Stimulated activated CD8-positive, alpha-beta memory T cell treated with anti-CD3 and anti-CD28 coated beads, Interleukin-4, amount 100 ng/mL, for 24 hours (primary cell): Measurements from ENCODE around the gene CPNE4.
"Not testable (repeated sequence)": the region's sequence is repeated elsewhere in the genome, so short reads cannot be mapped to it uniquely, and the experiment has no call there.

ENCODE experiments used
- DNase-seq: peaks from one replicate; pipeline ENCODE4 v3.0.0-alpha.2; 2020; ENCODE audit warnings: low read depth

CPNE4 gene

DNA sequence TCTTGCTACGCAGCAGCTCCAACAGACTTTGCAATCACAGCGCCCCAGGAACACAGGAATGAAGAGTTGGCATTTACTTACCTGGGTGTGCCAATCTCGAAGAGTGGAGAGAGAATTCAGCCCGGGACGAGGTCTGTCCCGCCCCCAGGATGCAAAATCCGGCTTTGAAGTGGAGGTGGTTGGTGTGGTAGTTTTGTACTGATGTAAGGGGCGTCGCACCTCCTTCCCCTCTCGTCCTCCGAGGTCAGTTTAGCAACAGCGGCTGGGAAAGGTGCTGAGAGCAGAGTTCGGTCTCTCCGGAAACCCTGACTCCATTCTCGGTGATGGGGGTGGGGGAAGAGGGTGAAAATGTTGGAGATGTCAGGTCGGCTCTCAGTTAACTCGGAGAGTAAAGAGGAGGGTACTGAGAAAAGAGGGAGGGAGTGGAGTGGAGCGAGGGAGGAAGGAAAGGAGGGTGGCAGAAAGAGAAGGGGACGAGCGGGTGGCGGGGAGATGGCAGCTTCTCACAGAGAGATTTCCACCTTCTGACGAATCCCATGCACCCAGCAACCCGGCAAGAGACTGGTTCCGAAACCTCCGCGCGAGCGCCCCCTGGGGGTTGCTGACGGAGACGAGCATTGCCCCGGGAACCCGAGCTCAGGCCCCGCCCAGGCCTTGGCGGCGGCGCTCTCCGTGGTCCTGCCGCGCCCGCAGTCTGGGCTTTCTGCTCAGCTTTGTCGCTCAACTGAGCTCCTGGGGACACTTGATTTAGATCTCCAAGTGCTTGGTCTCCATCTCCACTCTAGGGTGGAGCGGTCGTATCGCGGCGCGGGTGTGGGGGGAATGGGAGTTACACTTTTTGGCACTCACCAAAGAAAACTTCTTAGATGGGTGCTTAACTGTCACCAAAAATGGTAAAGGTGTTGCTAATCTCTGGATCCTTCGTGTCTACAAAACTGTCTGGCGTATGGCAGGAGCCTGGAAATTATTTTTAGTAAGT, at the start of gene CPNE4:
TSS of gene CPNE4 (minus strand) at position 529 of the 979 bp plus-strand sequence.
- DNase-seq: peak; percentile 35

DNA sequence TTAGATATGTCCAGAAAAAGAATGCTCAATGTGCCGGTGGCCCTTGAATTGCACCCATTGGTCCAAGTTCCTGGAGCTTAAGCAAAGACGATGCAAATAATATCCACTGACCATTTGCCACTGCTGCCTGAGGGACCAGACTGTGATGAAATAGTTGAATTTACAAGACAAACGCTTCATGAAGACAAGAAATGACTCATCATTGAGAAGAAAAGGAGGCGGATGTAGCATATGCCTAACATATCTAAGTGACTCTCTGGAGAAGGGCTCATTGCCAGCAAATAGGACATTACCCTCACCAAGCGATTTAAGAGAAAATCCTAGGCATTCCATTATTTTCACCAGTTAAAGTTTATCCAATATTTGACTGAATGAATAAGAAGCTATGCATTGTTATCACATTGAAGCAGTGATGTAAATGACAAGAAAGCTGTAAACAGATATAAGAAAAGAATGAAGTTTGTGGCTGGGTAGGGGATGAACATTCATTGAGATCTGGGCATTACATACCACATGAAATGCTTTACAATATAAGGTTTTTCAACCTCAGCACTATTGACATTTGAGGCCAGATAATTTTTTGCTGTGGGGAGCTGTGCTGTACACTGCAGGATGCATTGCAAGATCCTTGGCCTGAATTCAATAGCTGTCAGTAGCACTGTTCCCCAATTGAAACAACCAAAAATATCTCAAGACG, 48.9 kb upstream of the CPNE4 start:
- no peak for DNase-seq

DNA sequence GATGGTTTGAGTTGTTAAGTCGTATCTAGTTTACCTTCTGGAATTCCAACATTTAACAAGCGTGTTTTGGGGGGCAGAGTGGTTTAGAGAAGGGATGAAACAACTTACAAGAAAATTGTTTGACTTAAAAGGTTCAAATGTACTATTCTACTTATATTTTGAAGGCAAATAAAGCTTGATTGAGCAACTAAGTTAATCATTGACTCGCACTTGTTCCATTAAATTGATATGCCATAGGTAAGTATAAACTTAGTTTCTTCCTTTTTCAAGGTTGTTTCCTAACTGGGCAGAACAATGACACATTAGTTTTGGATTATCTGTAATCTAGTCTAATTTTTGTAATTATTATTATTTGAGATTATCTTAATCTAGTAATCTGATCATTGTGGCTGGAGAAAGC, 48.3 kb upstream of the CPNE4 start:
- no peak for DNase-seq

DNA sequence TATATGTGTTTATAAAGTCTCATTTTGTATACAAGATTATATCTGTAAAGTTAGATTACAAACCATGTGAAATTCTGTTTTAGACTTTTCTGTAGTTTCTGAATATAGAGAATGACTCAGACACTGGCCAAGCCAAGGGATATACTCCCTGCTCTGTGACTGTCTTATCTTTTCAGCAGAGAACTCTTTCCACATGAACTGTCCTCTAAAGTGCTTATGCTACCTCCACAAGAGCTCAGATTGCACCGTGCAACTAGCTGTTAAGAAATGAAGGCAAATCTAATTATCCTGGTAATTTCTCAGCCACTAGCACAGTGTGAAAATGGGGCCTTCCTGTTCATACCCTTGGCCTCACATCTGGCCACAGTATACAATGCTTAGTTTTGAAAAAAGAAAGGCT, 44.3 kb upstream of the CPNE4 start:
- no peak for DNase-seq

DNA sequence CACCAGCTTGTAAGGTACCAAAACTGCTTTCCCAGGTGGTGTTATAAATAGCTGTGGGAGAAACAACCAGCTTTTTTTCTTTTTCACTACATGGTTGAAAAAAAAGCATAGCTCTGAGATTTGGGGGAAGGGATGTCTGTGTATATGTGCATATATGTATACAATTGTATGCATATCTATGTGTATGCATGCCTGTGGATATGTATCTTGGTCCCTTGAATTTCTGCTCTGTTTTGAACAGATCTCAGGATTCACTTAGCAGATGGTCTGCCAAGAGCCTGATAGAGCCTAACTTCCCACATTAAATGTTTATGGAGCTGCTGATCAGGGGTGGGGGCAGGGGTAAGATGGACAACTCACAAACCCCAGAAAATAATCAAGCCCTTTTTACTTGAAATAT, 39.0 kb upstream of the CPNE4 start:
- no peak for DNase-seq

DNA sequence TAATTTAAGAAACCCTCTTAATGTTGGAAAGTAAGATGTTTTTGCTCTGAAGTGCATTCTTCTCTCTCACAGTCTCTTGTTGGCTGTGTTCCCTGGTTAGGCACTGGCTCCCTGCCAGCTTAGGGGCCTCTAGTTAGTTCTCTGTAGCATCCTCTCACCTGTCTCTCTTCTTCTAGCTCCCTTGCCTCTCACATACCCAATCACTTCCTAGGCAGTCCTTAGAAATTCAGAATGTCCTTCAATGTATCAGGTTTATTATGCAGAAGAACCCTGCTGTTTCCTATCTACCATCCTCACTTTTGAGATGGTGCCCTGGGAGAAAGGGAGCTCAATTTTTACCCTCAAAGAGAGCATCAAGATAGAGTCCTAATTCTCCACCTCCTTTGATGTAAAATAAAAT, 36.2 kb upstream of the CPNE4 start:
- no peak for DNase-seq

DNA sequence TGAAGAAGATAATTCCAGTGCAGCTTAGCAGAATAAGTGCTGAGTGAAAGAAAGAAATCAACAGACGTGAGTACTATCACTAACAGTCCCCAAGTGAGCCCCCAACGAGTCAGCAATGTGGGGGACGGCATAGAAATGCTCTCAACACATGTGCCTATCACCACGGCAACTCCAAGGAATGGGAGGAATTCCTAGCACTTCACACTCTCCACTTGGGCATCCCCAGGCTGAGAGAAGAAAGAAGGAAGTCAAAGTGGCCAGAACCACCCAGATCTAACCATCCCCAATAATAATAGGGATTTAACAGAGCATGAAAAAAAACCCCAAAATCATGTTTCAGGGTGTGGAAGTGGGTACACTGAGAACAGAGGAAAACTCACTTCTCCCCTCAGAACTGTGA, 29.3 kb upstream of the CPNE4 start:
- DNase-seq: no peak

DNA sequence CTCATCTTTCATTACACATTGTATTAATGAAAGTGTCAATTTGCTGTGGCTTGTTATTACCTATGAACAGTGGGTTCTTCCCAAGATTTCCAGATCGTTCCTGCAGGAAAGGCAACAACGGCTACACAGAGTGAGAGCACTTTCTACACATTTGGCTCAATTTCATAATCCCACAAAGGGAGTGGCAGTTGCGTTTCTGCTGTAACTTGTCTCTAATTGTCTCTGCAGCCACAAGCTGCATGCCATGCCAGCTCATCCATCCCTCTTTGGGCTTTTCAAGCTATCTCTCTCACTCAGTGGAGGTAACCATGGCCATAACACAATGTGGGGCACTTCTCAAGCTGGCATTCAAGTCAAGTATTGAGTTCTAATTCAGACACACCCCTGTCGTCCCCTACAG, 27.7 kb upstream of the CPNE4 start:
- DNase-seq: no peak

DNA sequence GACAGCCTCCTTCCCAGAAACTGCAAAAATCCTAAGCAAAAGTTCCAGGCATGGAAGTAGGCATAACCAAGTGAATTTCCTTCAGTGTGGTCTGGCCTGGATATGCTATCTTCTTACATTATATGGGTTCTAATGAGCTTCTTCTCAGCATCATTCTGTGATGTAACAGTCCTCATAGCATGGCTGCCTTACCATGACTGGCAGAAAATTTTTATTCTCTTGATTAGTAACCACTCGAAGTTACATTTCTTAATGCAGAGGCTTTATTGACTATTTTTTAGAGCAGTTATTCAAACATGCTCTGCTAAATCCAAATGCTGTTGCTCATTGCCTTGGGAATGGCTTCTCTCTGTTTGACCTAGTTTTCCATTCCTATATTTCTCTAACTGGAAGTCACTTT, 21.1 kb upstream of the CPNE4 start:
- DNase-seq: no peak

DNA sequence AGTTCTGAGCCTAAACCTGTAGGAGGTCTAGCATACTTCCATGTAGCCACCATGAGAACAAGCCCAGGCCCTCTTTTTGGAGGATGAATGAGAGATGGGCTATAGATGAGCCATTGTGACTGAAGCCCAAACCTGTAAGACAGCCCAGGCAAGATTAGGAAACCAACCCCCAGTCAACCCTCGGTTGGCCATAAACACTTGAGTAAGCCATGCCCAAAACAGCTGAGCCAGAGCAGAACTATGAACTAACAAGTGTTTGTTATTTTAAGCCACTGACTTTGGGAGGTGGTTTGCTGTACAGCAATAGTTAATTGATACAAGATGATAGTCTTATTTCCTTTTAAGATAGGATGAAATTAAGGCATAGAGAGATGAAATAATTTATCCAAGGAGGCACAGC, 12.4 kb upstream of the CPNE4 start:
- no peak for DNase-seq

DNA sequence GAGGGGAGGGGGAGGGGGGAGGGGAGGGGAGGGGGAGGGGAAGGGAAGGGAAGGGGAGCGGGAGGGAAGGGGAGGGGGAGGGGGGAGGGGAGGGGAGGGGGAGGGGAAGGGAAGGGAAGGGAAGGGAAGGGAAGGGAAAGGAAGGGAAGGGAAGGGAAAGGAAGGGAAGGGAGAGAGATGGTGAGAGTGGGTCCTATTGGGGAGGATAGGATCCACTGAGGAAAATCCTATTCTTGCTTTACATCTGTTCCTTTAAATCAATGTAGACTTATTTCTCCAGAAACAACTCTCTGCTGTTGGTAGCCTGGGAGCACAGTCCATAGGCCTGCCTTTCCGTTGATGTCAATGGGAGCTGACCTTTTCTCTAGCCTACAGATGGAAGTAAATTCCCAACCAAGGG, 10.1 kb upstream of the CPNE4 start:
- not testable (repeated sequence) for DNase-seq

DNA sequence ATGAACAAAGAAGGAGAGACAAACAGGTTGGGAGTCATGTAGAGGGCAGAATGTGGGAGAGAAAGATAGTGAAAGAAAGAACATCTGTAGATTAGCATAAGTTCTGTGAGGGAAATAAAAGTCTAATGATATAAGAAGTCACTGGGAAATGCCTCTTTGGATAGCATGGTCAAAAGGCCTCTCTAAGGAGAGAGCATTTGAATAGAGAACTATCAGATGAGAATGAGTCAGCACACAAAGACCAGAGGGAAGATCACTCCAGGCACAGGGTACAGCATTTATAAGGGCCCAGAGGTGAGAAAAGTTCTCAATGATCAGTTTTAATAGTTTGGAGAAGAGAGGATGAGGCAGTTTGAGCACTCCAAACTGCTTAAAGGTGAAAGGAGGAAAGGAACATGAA, 7.9 kb upstream of the CPNE4 start:
- DNase-seq: no peak

DNA sequence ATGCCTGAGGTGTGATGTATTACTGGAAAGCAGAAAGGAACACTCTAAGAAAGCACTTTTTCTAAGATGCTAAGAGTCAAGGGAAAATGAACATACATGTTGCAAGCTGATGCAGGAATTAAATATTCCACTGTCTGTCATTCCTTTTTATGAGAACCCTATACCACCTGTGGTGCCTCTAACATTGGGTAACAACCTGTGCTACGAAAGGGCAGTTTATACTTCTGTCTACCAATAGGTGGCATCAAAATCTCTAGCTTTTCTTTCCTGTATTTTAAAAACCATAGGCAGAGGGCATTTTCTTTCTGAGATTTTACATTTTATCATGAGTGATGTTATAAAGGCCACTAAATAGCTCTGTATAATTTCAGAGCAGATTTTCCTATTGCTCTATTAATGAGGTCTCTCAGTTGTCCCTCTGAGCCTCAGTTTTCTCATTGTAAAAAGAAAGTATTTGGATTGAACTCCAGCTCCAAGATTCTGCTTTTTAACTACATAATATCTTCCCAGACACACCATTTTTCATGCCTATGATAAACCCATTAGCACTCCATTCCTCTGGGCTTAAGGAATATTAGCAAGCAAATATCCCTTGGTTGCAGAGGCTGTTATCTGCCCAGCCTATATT, 3.5 kb upstream of the CPNE4 start:
- DNase-seq: no peak

DNA sequence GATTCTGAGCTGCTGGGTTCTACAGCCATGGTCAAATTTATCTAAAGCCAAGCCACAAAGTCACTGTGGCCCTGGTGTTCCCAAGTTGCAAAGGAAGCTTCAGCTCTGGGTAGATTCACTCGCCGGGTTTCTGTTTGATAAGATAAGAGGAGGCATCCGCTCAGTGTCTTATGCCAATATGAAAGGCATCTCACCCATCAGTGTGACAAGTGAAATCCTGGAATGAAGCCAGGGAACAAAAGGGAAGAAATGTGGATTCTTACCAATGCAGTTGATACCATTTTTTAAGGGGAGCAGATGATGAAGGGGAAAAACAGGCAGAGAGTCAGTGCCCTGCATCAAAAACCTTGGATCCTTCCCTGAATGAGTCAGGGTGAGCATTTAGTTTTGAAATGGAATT, 2.8 kb upstream of the CPNE4 start:
- DNase-seq: no peak

DNA sequence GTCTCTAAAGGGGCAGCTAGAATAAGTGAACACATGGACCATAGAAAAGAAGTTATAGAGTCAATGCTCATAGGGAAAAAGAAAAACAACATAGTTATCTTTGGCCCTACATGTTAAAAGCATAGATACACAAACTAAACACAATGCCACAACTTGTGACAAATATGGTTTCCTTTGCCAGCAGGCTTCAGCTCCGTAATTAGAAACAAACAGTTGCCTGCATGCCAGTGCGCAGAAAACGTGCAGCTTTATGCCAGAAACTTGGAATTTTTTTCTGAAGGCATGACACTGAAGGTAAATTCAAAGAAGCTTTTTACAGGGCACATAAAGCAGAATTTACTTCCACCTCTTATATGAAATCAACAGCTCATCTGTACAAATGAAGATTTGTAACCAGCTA, 2.2 kb upstream of the CPNE4 start:
- DNase-seq: no peak

DNA sequence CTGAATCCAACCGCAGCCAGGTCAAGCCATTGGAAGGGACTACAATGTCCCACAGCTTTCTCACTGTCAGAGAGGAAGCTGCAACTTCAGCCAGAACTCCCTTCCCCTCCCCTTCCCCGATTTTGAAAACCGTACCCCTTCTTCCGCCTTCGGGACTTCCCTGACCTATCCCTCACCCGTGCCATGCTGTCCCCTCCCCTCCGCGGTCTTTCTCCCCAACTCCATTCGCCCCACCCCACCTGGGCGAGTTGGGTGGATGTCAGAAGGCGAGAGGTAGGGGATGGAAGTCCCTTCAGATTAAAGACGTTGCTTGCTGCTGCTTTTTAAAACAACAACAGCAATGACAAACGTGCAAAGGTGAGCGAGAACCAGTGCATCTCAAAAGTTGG, 723 bp downstream of the CPNE4 start:
- no peak for DNase-seq

DNA sequence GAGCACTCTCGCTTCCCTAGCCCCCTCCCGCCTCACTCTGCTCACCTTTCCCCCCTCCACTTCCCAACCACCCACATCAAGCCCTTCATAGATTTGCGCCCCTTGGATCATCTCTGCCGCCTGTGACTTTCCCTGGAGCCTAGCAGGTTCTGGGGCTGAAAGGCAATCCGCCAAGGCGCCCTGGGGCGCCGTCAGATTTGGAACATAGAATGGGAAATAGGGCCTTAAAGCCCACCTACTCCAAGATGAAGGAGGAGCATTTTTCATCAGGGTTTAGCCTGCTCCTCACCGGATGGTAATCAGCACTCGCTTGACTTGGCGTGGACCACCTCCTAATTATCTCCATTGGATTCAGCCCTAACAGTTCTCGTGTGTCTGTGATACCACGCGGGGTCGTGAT, 1.3 kb downstream of the CPNE4 start:
- DNase-seq: no peak

DNA sequence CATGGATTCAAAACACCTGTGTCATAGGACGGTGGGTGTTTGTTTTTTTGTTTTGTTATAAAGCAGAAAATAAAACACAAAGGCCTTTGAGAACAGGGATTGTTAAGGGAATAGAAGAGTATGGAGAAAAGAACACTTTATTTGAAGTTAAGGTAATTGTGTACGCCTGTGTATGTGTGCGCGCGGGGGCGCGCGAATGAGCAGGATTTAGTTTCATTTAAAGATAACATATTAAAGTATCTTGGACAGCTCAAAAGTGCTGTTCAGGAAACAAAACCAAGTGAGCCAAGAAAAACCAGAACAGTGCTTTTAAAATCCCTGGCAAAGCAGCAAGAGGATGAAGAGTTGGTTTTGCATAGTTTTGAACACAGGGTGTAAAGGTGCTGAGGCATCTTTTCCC, 1.9 kb downstream of the CPNE4 start:
- DNase-seq: no peak

DNA sequence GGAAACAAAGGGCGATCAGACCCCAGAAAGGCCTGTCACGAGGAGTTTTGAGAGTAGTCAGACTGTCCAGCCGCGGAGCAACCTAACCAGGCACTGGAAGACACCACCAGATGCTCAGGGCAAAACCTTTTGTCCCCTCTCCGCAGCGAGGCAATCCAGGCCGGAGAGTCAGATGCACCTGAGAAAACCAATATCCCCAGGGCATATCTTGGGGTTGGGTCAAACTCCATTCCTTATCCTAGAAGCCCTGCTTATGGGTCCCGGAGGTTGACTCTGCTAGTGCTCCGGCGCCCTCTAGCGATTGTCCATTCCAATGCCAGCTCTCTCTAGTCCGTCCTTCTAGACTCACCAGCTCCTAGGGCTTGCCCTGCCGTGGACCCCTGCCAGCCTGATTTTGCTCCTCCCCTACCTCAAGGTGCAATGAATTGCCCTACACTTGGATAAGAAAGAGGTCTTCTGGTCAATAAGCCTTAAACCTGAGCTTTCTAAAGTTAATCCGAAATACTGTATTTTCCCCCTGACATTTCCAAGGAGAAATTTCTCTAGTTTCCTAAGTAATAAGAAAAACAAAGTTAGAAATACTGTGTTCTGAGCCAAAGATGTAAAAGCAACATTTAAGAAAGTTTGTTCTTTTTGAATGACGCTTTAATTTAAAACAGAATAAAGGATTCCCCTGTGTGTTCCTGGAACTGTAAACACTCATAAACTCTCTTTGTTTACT, 5.5 kb downstream of the CPNE4 start:
- peak; percentile 35 for DNase-seq

DNA sequence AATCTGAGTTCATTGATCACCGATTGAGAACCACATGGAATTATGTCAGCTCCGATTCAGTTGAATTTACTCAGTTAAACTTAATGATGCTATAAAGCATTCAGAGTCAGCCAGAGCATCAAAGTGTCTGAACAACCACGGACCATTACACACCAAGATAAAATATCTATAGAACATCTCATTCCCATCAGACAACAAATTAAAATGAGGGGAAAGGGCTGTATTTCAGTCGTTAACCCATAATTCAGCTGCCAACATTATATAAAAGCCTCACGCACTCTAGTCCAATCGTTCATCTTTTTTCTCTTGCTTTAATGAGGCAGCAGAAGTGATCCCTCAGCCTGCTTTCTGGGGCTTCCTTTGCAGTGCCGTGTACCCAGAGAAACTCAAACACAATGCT, 11.9 kb downstream of the CPNE4 start:
- no peak for DNase-seq

DNA sequence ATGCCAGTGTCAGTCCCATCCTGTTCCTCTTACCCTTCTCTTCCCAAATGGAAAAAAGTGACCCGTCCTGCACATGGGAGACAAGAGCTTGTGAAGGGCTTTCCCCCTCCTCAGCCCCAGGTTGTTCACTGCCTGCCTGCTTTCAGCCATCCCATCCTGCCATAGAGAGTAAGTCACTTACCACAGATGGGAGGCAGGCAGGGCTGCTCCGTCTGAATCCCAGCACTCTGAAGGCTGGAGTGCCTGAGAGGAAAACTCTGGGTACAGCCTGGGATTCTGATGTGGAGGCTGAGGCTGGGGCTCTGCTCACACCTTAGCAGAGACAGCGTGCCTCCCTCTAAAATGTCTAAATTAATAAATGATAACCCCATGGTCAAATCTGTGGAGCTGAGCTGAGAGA, 14.8 kb downstream of the CPNE4 start:
- no peak for DNase-seq

DNA sequence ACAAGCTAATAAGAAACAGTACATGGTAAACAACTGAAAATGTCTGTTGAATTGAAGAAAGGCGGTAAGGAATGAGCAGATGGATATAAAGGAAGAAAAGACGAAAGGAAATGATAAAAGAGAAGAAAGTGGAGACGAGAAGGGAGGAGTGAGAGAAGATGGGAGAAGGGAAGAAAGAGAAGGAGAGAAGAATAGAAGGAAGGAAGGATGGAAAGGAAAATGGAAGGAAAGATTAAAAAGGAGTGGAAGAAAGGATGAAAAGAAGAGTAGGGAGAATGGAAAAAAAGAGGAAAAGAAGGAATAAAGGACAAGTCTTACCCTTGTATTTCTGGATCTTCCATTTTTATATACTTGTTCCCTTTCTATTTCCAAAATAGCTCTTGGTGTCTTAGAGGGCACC, 17.7 kb downstream of the CPNE4 start:
- DNase-seq: no peak
